ENCODE measurements around the gene MAN1A2. TPM values are rescaled to one million over a fixed set of nuclear protein-coding genes. Genes with fewer than 3 reads are reported as not detected.

Gene MAN1A2
- total and polyA plus RNA-seq, 8 donors: 3.5 to 83.2 (median 17.0) TPM

DNA sequence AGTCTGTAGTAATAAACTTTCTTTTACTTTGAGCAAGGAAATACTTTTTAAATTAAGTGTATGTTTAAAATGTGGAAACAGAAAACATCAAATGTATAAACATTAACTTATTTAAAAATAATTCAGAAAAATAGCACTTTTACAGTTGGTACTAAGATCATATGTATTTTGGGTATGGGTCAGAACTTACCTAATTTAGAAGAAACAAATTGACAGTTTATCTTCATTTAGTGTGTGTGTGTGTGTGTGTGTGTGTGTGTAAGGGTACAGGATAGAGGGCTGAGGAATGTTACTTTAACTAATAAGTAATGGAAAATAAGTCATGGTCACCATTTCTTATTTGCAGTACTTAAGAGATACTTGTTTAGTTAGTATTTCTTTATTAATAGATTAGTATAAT, 3.3 kb downstream of the MAN1A2 start:
- Histone ChIP-seq H3K36me3 (no peaks in the 10 kb centered on the region), H3K27ac (no peak overlapping the region), H3K4me3 (peak overlapping the region; percentile 85 to 91 (median 86)), H3K27me3 (no peaks in the 10 kb centered on the region), H3K9me3 (no peaks in the 10 kb centered on the region), H3K4me1 (peaks cover 23 to 78% (median 41%) of the 10 kb centered on the region in 4 donors)
- DNase-seq: no peak
- intact Hi-C loops (cut with DNase I; ENCODE audit: low total_unique reads): loop anchor here (5.0 kb wide), 1 partner anchor 243 kb away; no protein-coding TSS in a partner anchor
- TF ChIP-seq EP300 (IDR thresholded peaks at IDR 0.05) (no peak), POLR2AphosphoS5 (IDR thresholded peaks at IDR 0.05) (no peak), POLR2A (IDR thresholded peaks at IDR 0.05) (no peak)
- TF ChIP-seq, protein P1, sequence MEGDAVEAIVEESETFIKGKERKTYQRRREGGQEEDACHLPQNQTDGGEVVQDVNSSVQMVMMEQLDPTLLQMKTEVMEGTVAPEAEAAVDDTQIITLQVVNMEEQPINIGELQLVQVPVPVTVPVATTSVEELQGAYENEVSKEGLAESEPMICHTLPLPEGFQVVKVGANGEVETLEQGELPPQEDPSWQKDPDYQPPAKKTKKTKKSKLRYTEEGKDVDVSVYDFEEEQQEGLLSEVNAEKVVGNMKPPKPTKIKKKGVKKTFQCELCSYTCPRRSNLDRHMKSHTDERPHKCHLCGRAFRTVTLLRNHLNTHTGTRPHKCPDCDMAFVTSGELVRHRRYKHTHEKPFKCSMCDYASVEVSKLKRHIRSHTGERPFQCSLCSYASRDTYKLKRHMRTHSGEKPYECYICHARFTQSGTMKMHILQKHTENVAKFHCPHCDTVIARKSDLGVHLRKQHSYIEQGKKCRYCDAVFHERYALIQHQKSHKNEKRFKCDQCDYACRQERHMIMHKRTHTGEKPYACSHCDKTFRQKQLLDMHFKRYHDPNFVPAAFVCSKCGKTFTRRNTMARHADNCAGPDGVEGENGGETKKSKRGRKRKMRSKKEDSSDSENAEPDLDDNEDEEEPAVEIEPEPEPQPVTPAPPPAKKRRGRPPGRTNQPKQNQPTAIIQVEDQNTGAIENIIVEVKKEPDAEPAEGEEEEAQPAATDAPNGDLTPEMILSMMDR (IDR thresholded peaks at IDR 0.05): no peak

DNA sequence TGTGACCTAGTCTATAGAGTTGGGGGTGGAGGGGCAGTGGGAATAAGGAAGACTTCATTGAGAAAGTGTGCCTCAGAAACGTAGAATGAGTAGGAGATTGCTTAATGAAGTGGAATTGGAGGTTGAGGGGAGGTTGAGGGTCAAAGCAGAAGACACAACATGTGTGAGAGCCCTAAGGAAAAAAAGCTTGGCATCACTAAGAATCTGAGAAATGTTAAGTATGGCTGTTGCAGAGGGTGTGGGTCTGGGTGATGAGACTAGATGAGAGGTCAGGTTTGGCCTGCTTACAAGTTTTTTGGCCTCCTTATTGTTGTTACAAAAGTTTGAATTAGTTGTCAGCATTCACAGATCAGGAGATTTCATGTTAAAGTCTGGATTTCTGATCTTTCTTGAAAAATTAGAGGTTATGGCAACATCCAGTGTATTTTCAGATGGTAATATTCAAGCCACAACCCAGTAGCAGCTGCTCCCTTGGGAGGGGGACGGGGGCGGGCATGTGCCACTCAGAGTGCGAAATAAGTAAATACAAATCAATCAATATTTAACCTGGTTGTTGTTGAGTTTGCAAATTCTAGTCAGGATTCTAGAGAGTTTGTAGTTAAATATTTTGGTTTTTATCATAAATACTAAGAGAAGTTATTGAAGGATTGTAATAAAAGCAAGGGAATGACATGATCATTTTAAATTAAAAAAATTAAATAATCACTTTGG, 4.3 kb downstream of the MAN1A2 start:
- Histone ChIP-seq H3K9me3 (no peaks in the 10 kb centered on the region), H3K4me1 (peaks cover 15 to 75% (median 38%) of the 10 kb centered on the region in 4 donors), H3K36me3 (no peaks in the 10 kb centered on the region), H3K4me3 (no peak overlapping the region), H3K27me3 (no peaks in the 10 kb centered on the region), H3K27ac (no peak overlapping the region)
- no peak for DNase-seq
- intact Hi-C loops (cut with DNase I; ENCODE audit: low total_unique reads): loop anchor here (5.0 kb wide), 1 partner anchor 244 kb away; no protein-coding TSS in a partner anchor
- TF ChIP-seq, protein P1 (IDR thresholded peaks at IDR 0.05): no peak
- no peak for TF ChIP-seq POLR2AphosphoS5 (IDR thresholded peaks at IDR 0.05)
- TF ChIP-seq EP300 (IDR thresholded peaks at IDR 0.05): no peak
- no peak for TF ChIP-seq POLR2A (IDR thresholded peaks at IDR 0.05)
- 46 to 70% (median 59%) methylated on average over 4 of the region's 4 CpGs for WGBS, 5 donors

DNA sequence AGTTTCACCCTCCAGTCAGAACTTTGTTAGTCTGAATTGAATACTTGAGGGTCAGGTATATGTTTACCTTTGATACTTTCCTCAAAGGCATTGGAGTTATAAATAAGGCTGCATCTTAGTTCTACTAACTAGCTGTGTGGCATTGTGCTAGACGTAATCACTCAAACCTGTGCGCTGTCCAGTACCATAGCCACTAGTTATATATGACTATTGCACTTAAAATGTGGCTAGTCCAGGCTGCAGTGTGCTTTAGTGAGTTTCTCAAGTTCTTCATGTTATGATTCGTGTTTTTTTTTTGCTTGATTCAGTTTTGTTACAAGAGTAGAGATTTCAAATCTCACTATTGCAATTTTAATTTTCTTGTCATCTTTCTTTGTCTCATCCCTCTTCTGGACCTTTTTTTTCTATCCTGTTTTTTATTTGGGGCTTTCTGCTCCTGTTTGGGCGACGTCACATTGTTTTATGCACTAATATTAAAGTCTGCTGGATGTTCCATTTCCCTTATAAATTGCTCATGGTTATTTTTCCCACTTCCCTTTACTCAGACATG, 5.7 kb downstream of the MAN1A2 start:
- intact Hi-C loops (cut with DNase I; ENCODE audit: low total_unique reads): loop anchor here (5.0 kb wide), 1 partner anchor 246 kb away; no protein-coding TSS in a partner anchor
- Histone ChIP-seq H3K27me3 (no peaks in the 10 kb centered on the region), H3K9me3 (no peaks in the 10 kb centered on the region), H3K27ac (no peak overlapping the region), H3K4me1 (peaks cover 15 to 76% (median 38%) of the 10 kb centered on the region in 4 donors), H3K36me3 (no peaks in the 10 kb centered on the region), H3K4me3 (no peak overlapping the region)
- TF ChIP-seq POLR2A (IDR thresholded peaks at IDR 0.05): no peak
- TF ChIP-seq EP300 (IDR thresholded peaks at IDR 0.05): no peak
- TF ChIP-seq, protein P1 (IDR thresholded peaks at IDR 0.05): no peak
- no peak for DNase-seq
- 88 to 93% (median 90%) methylated on average over 5 of the region's 5 CpGs for WGBS, 5 donors

DNA sequence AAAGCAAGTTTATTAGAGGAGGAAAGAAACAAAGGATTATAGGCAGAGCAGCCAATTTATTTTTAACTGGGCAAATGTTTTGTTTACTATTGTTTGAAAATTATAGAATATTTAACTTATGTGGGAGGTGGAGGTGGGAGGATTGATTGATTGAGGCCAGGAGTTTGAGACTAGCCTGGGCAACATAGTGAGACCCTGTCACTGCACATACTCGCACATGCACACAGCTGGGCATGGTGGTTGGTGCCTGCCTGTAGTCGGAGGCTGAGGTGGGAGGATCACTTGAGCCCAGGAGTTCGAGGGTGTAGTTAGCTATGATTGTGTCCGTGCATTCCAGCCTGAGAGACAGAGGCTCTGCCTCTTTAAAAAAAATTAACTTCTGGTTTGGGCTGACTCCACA, 6.7 kb downstream of the MAN1A2 start:
- Histone ChIP-seq H3K36me3 (no peaks in the 10 kb centered on the region), H3K4me1 (peaks cover 15 to 68% (median 36%) of the 10 kb centered on the region in 4 donors), H3K27ac (no peak overlapping the region), H3K4me3 (no peak overlapping the region), H3K27me3 (no peaks in the 10 kb centered on the region), H3K9me3 (no peaks in the 10 kb centered on the region)
- no peak for TF ChIP-seq POLR2AphosphoS5 (IDR thresholded peaks at IDR 0.05)
- TF ChIP-seq, protein P1 (IDR thresholded peaks at IDR 0.05): no peak
- TF ChIP-seq EP300 (IDR thresholded peaks at IDR 0.05): no peak
- WGBS, 5 donors: 60 to 80% (median 63%) methylated on average over 4 of the region's 4 CpGs
- intact Hi-C loops (cut with DNase I; ENCODE audit: low total_unique reads): loop anchor here (5.0 kb wide), 1 partner anchor 247 kb away; no protein-coding TSS in a partner anchor
- DNase-seq: no peak
